ENCODE measurements around the gene NRXN3. TPM values are rescaled to one million over a fixed set of nuclear protein-coding genes. Genes with fewer than 3 reads are reported as not detected.

NRXN3 gene
- total RNA-seq, 1 experiment from 2014 or later: 0.07 TPM

DNA sequence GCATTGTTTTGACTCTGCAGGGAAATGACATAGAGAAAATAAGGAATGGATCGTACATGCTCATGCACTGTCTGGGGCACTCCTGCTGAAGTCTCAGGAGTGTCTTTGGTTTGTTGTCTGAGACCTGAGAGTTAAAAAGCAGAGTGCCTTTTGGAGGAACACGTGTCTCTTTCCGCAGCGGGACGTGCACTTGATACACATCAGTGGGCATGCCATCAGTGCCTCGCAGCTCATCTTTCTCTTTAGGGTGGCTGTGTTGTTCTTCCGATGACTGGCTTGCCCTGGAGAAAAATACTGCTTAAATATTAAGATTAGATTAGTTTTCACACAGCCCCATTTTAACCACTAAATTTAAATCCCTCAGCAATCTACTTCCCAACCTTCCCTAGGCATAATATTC, 1205.2 kb downstream of the NRXN3 start:
- Histone ChIP-seq H3K36me3 (no peaks in the 10 kb centered on the region), H3K27me3 (no peaks in the 10 kb centered on the region), H3K4me3 (no peak overlapping the region), H3K9me3 (no peaks in the 10 kb centered on the region)
- no peak for DNase-seq

DNA sequence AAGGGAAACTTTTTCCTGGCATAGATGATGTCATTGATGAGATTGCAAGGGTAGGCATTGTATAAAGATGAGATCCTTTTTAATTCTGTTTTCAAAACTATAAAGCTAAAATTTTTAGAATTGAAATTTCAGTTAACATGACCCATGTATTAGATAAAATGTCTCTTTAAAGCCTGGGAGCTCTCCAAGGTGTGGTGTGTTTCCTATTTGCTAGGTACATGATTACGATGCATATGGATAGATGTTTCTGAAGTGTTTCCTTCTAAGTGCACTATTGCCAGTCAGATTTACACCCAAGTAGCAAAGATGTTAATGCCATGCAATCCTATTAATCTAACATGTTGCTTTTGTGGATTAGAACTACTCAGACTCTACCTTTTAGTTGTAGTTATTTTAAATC, 1206.4 kb downstream of the NRXN3 start:
- DNase-seq: no peak
- Histone ChIP-seq H3K36me3 (no peaks in the 10 kb centered on the region), H3K9me3 (no peaks in the 10 kb centered on the region), H3K27me3 (no peaks in the 10 kb centered on the region), H3K4me3 (no peak overlapping the region)

DNA sequence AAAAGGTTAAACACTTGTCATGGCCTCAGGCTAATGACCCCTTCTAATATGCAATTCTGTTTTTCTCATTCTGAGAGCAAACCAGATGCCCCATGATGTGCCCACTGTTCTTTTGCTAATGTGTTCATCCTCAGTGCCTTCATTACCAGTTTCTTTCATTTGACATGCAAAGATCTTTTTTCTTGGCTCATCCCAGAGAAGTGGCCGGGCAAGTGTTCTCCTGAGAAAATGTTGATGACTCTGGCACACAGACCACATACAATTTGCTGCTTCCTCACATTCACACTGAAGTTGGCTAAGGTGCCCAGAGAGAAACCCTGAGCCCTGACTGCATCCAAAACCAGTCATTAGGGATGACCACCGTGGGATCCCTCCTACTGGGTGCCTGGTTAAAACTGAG, 1207.8 kb downstream of the NRXN3 start:
- Histone ChIP-seq H3K36me3 (no peaks in the 10 kb centered on the region), H3K27me3 (no peaks in the 10 kb centered on the region), H3K9me3 (no peaks in the 10 kb centered on the region), H3K4me3 (no peak overlapping the region)
- DNase-seq: no peak

DNA sequence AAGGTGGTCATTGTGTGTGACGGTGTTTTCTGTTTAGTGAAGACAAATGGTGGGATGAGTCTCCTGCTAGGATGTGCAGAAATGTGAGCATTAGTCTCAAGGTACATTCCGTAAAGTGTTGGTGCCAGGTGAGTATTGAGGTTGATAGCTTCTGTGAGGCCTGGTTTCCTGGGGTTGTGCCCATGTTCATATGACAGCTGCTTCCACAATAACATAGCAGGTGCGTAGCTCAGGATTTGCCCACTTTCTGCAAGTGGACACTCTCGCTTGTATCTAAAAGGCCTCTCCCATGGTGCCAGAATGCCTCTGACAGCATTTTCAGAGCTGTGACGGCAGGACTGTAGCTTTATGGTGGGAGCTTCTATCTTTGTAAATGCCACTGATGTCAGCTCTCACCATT, 1209.1 kb downstream of the NRXN3 start:
- Histone ChIP-seq H3K9me3 (no peaks in the 10 kb centered on the region), H3K4me3 (no peak overlapping the region), H3K27me3 (no peaks in the 10 kb centered on the region), H3K36me3 (no peaks in the 10 kb centered on the region)
- DNase-seq: no peak

DNA sequence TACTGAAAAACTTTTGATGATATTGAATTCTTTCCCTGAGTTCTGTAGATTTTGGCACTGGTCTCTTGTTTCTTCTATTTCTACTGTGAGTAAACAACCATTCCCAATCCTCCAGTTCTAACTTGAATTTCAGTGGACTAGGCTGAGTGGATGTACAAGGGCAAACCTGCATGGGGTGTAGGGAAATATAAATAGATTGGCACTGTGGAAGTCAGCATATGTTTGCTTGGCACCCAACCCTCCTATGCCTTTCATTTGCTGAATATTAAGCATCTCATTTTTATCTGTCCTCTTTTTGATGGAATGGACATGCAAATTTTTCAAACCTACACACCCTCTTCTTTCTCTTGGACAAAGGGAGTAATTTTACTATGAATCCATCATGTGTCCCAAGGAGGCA, 1212.9 kb downstream of the NRXN3 start:
- H3K4me3 ChIP-seq: no peak overlapping the region
- no peaks in the 10 kb centered on the region for H3K9me3 ChIP-seq
- no peak for DNase-seq
- no peaks in the 10 kb centered on the region for H3K36me3 ChIP-seq
- H3K27me3 ChIP-seq: no peaks in the 10 kb centered on the region

DNA sequence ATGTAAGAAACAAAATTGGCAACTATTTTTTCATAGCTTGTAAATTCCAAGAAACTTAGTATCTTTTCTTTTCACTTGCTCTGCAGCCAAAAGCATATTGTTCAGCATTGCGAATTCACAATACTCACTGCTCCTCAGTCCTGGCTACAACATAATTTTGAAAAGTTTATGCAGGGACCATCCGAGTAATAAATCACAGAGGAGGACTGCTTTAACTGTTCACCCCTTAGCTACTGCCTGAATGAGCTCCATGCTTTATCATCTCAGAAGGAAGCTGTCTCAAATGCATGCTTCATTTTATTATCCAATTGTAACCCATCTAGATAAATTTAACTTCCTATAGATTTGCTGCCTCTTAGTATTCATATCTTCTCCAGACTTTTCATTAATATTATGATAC, 1213.3 kb downstream of the NRXN3 start:
- Histone ChIP-seq H3K27me3 (no peaks in the 10 kb centered on the region), H3K4me3 (no peak overlapping the region), H3K36me3 (no peaks in the 10 kb centered on the region), H3K9me3 (no peaks in the 10 kb centered on the region)
- no peak for DNase-seq

DNA sequence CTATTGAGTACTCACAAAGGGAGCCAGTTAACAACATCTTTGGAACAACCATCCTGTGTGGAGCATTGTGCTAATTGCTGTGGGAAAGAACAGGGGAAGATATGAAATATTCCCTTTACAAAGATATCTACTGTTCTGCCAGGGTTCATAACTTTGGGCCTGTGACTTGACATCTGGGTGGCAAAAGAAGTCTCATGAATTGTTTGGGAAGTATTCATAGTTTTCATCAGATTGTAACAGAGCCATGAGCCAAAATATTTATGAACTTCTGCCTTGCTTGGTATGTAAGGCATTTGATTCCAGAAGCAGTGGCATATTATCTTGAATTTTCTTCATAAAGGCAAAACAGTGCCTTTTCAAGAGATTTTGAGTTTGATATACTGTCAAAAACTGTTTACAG, 1224.9 kb downstream of the NRXN3 start:
- H3K9me3 ChIP-seq: no peaks in the 10 kb centered on the region
- DNase-seq: no peak
- no peak overlapping the region for H3K4me3 ChIP-seq
- no peaks in the 10 kb centered on the region for H3K27me3 ChIP-seq
- H3K36me3 ChIP-seq: no peaks in the 10 kb centered on the region

DNA sequence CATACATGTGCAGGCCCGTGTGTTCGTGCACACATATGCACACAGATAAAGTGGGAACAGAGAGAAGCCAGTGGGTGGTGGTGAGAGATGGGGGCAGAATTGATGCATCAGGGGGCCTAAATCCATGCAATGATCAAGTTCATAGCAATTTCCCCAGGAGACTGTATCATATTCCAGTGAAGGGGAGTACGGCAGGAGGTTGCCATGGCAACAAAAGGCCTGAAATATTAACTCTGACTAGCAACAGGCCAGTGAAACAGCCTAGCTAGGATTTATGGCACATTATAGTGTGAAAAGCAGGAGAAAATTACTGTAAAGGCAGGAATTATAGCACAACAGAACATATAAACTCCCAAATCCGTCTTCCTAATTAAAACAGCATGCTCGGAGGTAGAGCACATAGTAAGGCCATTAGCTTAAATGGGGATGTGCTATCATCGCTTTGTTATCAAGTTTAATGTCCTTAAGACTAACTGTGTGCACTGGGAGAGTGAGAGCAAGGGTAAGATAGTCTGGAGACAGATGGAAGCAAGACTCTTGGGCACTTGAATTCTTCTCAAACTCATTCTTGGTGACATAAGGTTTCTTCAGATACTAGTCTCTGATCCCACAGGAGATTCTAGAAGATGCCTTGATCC, 1234.8 kb downstream of the NRXN3 start:
- DNase-seq: no peak
- no peaks in the 10 kb centered on the region for H3K36me3 ChIP-seq
- H3K4me3 ChIP-seq: no peak overlapping the region
- H3K27me3 ChIP-seq: no peaks in the 10 kb centered on the region
- H3K9me3 ChIP-seq: no peaks in the 10 kb centered on the region

DNA sequence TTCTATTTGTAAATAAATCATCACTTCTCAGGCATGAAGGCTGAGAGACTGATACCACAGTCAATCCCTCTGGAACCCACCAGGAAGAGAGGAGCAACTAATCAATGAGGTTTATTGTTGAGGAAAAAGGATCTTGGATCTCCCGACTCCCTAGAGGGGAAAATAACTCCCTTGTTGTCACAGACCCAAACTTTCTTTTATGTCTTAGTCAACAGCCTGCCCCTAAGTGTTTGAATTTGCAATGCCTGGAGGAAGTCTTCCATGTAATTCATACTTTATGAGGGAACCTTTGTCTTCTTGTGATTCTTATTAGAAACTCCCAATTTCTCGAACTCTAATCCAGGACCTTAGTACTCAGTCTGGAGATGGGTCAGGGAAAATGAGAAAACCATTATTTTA, 1235.3 kb downstream of the NRXN3 start:
- DNase-seq: no peak
- H3K36me3 ChIP-seq: no peaks in the 10 kb centered on the region
- no peak overlapping the region for H3K4me3 ChIP-seq
- no peaks in the 10 kb centered on the region for H3K9me3 ChIP-seq
- H3K27me3 ChIP-seq: no peaks in the 10 kb centered on the region

DNA sequence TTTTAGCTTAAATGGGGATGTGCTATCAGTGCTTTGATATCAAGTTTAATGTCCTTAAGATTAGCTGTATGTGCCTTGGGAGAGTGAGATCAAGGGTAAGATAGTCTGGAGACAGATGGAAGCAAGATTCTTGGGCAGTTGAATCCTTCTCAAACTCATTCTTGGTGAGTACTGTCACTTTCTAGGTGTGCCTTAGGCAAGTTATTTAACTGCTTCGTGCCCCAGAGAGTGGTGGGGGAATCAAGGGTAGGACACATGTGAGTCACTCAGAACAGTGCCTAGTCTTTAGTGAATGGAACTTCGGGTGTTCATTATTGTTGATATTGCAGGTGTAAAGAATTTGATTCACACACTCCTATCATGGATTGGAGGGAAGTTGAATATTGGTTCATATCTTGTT, 1237.4 kb downstream of the NRXN3 start:
- Histone ChIP-seq H3K27me3 (no peaks in the 10 kb centered on the region), H3K9me3 (no peaks in the 10 kb centered on the region), H3K4me3 (no peak overlapping the region), H3K36me3 (no peaks in the 10 kb centered on the region)
- no peak for DNase-seq

DNA sequence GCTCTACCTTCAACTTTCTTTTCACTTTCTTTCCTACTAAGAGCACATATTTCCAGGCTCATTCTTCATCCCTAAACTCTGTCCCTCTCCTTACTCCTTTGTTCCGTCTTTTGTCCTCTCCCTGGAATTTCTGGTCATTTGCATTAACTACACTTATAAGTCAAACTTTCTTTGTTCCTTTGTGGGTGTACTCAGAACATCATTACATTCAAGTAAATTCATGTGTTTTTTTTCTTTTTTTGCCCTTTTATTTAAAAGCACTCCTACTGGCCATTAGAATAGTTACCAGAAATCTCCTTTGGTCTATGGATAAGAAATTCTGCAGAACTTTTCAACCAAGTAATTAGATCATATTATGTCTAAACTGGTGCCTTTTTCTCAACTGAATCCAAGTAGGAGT, 1238.5 kb downstream of the NRXN3 start:
- H3K27me3 ChIP-seq: no peaks in the 10 kb centered on the region
- no peaks in the 10 kb centered on the region for H3K36me3 ChIP-seq
- H3K9me3 ChIP-seq: no peaks in the 10 kb centered on the region
- DNase-seq: no peak
- H3K4me3 ChIP-seq: no peak overlapping the region

DNA sequence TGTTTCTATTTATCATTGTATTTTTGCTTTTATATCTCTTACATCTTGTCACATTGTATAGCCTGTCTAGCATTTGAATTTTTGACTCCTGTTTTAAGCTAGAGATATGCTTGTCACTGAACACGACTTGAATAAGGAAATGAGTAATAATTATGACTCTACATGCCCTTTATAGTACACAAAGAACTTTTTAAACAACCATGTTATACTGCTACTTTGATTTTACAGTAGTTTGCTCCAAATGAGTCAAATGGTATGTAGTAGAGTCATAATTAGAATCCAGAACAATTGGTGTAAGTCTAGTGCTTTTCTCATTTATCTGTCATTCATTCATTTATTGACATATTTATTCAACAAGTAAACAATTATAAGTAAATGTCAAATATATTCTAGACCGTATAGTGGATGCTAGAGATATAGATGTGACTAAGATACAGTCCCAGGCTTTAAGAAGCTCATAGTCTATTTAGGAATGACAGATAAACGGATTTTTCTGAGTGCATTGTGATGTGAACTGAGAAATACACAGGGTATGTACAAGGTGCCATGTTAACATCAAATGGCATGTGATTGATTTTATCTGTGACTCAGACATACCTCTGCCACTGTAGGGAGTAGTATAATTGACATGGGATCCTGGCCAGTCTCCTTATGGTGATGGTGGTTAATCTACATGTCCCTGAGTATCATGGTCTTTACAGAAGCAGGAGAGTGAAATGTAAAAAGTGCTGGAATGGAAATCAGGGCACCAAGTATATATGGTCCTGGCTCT, 1241.4 kb downstream of the NRXN3 start:
- H3K36me3 ChIP-seq: no peaks in the 10 kb centered on the region
- H3K9me3 ChIP-seq: no peaks in the 10 kb centered on the region
- H3K27me3 ChIP-seq: no peaks in the 10 kb centered on the region
- DNase-seq: no peak
- H3K4me3 ChIP-seq: no peak overlapping the region

DNA sequence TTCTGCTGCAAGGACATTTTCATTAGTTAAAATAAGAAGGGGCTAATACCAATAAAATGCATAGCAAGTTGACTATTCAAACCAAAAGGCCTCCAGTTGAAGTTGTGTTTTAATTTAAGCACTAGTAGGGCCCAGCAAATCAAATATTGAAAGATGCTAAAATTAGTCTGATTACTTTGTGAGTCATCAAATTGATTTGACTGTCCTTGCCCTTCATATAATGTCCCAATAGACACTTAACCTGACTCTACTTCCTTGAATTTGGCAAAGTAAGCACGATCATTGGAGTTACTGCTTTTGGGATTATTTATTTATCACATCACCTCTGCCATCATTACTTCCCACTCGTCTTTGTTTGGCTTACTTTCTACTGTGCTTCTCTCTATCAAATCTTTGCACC, 1242.6 kb downstream of the NRXN3 start:
- H3K4me3 ChIP-seq: no peak overlapping the region
- no peaks in the 10 kb centered on the region for H3K9me3 ChIP-seq
- H3K36me3 ChIP-seq: no peaks in the 10 kb centered on the region
- H3K27me3 ChIP-seq: no peaks in the 10 kb centered on the region
- no peak for DNase-seq

DNA sequence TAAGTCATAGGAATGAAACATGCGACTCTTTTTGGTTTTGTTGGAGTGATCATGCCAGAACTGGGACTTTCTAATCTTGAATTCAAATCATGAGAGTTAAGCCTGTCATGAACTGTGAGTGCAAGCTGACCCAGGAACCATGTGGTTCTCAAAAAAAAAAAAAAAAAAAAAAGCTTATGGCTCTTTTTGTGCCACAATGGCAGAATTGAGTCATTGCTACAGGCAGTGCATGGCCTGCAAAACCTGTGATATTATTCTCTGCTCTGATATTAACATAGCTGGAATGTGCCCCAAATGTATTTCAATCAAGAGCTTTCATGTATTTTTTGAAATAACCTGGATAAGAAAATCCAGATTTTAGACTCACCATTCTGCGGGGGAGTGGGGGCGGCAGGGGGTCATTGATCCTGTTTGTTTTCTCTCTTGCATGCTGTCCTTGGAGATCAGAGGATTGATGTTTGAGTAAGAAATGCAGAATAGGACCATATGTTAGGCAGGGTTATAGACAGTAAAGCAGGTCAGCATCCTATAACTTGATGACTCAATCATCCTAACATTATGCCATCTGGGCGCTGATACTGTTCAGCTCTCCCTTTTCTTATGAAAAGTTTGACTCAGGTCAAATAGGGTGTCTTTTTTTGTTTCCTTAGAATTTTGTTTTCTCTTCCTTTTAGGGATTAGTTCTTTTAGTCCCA, 1243.7 kb downstream of the NRXN3 start:
- DNase-seq: no peak
- no peaks in the 10 kb centered on the region for H3K36me3 ChIP-seq
- H3K9me3 ChIP-seq: no peaks in the 10 kb centered on the region
- H3K4me3 ChIP-seq: no peak overlapping the region
- H3K27me3 ChIP-seq: no peaks in the 10 kb centered on the region

DNA sequence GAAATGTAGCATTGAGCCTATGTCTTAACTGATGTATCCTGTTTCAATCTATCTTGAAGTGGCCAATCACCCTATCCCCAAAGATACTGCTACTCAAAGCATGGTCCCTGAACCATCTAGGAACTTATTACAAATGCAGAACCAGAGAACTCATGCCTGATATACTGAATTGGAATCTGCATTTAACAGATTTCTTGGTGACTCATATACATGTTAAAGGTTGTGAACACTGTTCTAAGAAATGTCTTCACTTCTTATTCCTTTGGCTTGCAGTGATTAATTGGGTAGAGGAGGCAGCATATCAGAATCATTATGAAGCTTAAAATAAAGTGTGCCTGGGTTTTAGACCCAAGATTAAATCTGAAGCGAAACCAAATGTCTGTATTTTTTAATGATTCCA, 1245.6 kb downstream of the NRXN3 start:
- Histone ChIP-seq H3K36me3 (no peaks in the 10 kb centered on the region), H3K27me3 (no peaks in the 10 kb centered on the region), H3K4me3 (no peak overlapping the region), H3K9me3 (no peaks in the 10 kb centered on the region)
- DNase-seq: no peak

DNA sequence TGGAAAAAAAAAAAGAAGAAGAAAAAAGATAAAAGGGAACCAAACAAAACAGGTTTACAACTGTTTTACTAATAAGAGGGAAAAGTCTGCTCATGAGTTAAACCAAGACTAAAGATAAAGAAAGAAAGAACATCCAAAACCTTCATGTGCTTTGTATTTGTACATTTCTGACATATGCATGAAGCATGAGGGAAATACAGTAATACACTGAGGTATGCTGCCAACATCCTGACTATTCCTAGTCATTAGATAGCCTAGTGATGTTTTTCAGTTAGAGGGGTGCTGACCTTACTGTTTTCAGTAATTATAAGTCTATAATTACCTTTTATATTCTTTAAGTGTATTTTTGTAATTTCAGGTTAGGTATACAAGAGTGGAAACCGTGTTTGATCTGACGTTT, 1247.8 kb downstream of the NRXN3 start:
- no peak overlapping the region for H3K4me3 ChIP-seq
- no peak for DNase-seq
- H3K9me3 ChIP-seq: no peaks in the 10 kb centered on the region
- H3K27me3 ChIP-seq: no peaks in the 10 kb centered on the region
- no peaks in the 10 kb centered on the region for H3K36me3 ChIP-seq

DNA sequence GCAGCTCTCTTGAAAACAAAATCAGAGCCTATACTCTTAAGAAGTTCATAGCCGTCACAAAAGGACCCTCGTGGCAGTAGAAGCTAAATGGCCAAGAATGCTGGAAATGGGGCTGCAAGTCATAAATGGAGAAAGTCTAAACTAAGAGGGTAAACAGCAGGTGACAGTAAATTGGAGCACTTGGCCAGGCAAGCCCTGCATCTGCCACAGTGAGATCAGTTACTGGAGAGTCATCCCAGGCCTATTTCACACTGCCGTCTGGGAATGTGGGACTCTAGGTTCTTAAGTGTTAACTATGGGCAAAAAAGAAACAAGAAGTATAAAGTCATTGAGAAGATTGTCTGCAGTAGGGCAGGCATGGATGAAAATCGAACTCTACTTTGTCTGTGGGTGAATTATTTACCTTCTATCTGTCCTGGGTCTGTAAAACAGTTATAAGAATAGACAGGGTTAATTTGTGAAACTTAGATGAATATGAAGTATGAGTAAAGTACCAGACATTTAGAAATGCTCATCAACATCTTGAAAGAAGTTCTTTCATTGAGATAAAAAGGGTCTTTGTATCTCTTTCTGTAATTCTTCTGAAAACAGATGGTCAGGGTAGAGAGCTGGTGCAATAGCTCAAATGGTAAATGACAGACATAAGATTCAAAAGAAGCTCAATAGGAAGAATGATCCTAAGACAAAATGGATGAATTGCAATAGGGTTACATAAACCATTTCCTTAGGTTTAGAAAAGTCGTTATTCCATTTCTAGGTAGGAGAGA, 1248.7 kb downstream of the NRXN3 start:
- Histone ChIP-seq H3K27me3 (no peaks in the 10 kb centered on the region), H3K36me3 (no peaks in the 10 kb centered on the region), H3K9me3 (no peaks in the 10 kb centered on the region), H3K4me3 (no peak overlapping the region)
- DNase-seq: no peak

Measured in MG63 (cell line).